Neural cell (in vitro differentiated cells): Measurements from ENCODE around the gene CYB5R3. TPM values are rescaled to one million over a fixed set of nuclear protein-coding genes. Genes with fewer than 3 reads are reported as not detected.
"Not testable (repeated sequence)": the region's sequence is repeated elsewhere in the genome, so short reads cannot be mapped to it uniquely, and the experiment has no call there.

Source experiments
- H2AFZ ChIP-seq: fragments of 200-600, 300-800 bp; sonication (generic), shearing (Covaris generic); 2 replicates; pipeline ENCODE4 v1.6.0; 2014; ENCODE audit warnings: low read depth, mild to moderate bottlenecking, antibody characterized with exemption, low read length, moderate library complexity
- H3F3A ChIP-seq: fragments of 200-600 bp; shearing (Covaris generic); 2 replicates; pipeline ENCODE4 v1.6.1; 2016; ENCODE audit warnings: mild to moderate bottlenecking, moderate library complexity, mixed read lengths, antibody characterized with exemption, low read length; ENCODE audit not compliant: insufficient read depth, poor library complexity, severe bottlenecking
- H3K27ac ChIP-seq: fragments of 200-600, 300-800 bp; sonication (generic), shearing (Covaris generic); 2 replicates; pipeline ENCODE4 v1.5.1; 2014; ENCODE audit warnings: mild to moderate bottlenecking, low read length, moderate library complexity
- H3K27me3 ChIP-seq: fragments of 300-800, 200-600 bp; sonication (generic), shearing (Covaris generic); 2 replicates; pipeline ENCODE4 v1.6.0; 2014; ENCODE audit warnings: mild to moderate bottlenecking, low read depth, low read length, moderate library complexity; ENCODE audit not compliant: insufficient read depth
- H3K36me3 ChIP-seq: fragments of 300-800, 200-600 bp; sonication (generic), shearing (Covaris generic); 2 replicates; pipeline ENCODE4 v1.5.1; 2014; ENCODE audit warnings: mild to moderate bottlenecking, antibody characterized with exemption, low read length, moderate library complexity; ENCODE audit not compliant: insufficient read depth
- H3K4me2 ChIP-seq: fragments of 300-800, 200-600 bp; sonication (generic), shearing (Covaris generic); 2 replicates; pipeline ENCODE4 v1.6.0; 2014; ENCODE audit warnings: mild to moderate bottlenecking, low read length
- H3K4me3 ChIP-seq: fragments of 300-800, 200-600 bp; sonication (generic), shearing (Covaris generic); 2 replicates; pipeline ENCODE4 v1.5.1; 2014; ENCODE audit warnings: mild to moderate bottlenecking, low read length, moderate library complexity
- H3K79me2 ChIP-seq: fragments of 200-600 bp; shearing (Covaris generic); replicated peaks from 2 replicates; pipeline ENCODE4 v1.6.0; 2014; ENCODE audit warnings: mild to moderate bottlenecking, low read length, moderate library complexity; ENCODE audit not compliant: insufficient read depth
- H3K9ac ChIP-seq: fragments of 300-800, 200-600 bp; sonication (generic), shearing (Covaris generic); 2 replicates; pipeline ENCODE4 v1.6.1; 2016; ENCODE audit warnings: mild to moderate bottlenecking, low read length, mixed read lengths
- H3K9me2 ChIP-seq: fragments of 200-600 bp; shearing (Covaris generic); 2 replicates; pipeline ENCODE4 v1.6.1; 2016; ENCODE audit warnings: mild to moderate bottlenecking, low read length, mixed read lengths; ENCODE audit not compliant: insufficient read depth
- H3K9me3 ChIP-seq: fragments of 200-600, 300-800 bp; sonication (generic), shearing (Covaris generic); 2 replicates; pipeline ENCODE4 v1.6.1; 2016; ENCODE audit warnings: mild to moderate bottlenecking, mixed run types, low read length, moderate library complexity, mixed read lengths
- H4K20me1 ChIP-seq: fragments of 200-600 bp; shearing (Covaris generic); 2 replicates; pipeline ENCODE4 v1.6.1; 2016; ENCODE audit warnings: mild to moderate bottlenecking, mixed run types; ENCODE audit not compliant: insufficient read depth
- polyA plus RNA-seq: library from polyadenylated mRNA; depleted of rRNA; stranded (reverse); fragments of >200 nt; gene quantifications from 2 replicates; pipeline ENCODE4 v1.2.3, GENCODE V29; 2014
- small RNA-seq, 3 experiments: library from RNA; depleted of rRNA; stranded (forward); fragments of <200 nt; gene quantifications; one replicate each; pipeline ENCODE3, GENCODE V24; 2012

Gene CYB5R3
- polyA plus RNA-seq, 1 donor from 2014 or later, result 20.2 TPM

- not testable (repeated sequence) for H3K27me3 ChIP-seq, H3K9ac ChIP-seq, H3K27ac ChIP-seq, H4K20me1 ChIP-seq, H3F3A ChIP-seq, H3K9me3 ChIP-seq, H3K4me3 ChIP-seq, H3K4me2 ChIP-seq, H3K9me2 ChIP-seq, H3K79me2 ChIP-seq, H2AFZ ChIP-seq, H3K36me3 ChIP-seq
Measured at GRCh38 chr22:42574468-42574867, 74.7 kb downstream of the CYB5R3 start.

GRCh38 chr22:42574046-42574445 lies 75.1 kb downstream of the CYB5R3 start:
- not testable (repeated sequence) for H3K9me2 ChIP-seq, H4K20me1 ChIP-seq, H3K79me2 ChIP-seq, H3K36me3 ChIP-seq, H3K27me3 ChIP-seq, H3K9me3 ChIP-seq, H3K9ac ChIP-seq, H3F3A ChIP-seq, H3K4me2 ChIP-seq, H3K4me3 ChIP-seq, H2AFZ ChIP-seq, H3K27ac ChIP-seq

DNA sequence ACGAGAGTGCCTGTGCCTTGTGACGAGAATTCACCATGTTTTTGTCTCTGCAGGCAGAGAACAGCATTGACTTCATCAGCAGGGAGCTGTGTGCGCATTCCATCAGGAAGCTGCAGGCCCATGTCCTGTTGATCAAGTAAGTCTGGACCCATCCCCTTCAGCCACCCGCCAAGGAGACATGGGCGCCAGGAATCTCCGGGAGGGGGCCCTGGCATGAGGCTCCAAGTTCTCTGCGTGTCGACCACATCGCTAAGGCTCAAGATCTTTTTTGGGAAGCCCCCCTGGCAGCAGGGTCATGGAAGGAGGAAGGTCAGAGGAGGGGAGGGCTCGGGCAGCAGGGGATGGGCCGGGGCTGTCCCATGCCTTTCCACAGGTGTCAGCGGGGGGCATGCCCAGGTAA lies 78.1 kb downstream of the CYB5R3 start:
- H3K27me3 ChIP-seq, H3K9ac ChIP-seq, H3F3A ChIP-seq, H3K36me3 ChIP-seq, H2AFZ ChIP-seq, H3K9me3 ChIP-seq, H4K20me1 ChIP-seq, H3K4me3 ChIP-seq, H3K27ac ChIP-seq, H3K4me2 ChIP-seq, H3K79me2 ChIP-seq, H3K9me2 ChIP-seq: not testable (repeated sequence)

- not testable (repeated sequence) for H3K9me3 ChIP-seq, H3K4me2 ChIP-seq, H2AFZ ChIP-seq, H3K27ac ChIP-seq, H3K36me3 ChIP-seq, H3K9me2 ChIP-seq, H4K20me1 ChIP-seq, H3K27me3 ChIP-seq, H3F3A ChIP-seq, H3K9ac ChIP-seq, H3K4me3 ChIP-seq, H3K79me2 ChIP-seq
Measured at GRCh38 chr22:42570580-42570979, 78.6 kb downstream of the CYB5R3 start.

- not testable (repeated sequence) for H3K9ac ChIP-seq, H3K27ac ChIP-seq, H3K27me3 ChIP-seq, H3K9me3 ChIP-seq, H3K36me3 ChIP-seq, H3K9me2 ChIP-seq, H3F3A ChIP-seq, H4K20me1 ChIP-seq, H3K4me3 ChIP-seq, H3K79me2 ChIP-seq, H2AFZ ChIP-seq, H3K4me2 ChIP-seq
Measured at GRCh38 chr22:42567950-42568349, 81.2 kb downstream of the CYB5R3 start.

Small RNAs within 50 kb of the gene (small RNA-seq; reads per million reads assigned to genes)
- gene RNU6-513P, result 0 reads per million in 3 experiments

Other genes with a start within 250 kb of the CYB5R3 start
- gene NFAM1, start 217.0 kb downstream of the CYB5R3 start, polyA plus RNA-seq, result 0.05 TPM in 1 of 2 replicates, not detected in the other
- gene RRP7A, start 129.6 kb downstream of the CYB5R3 start, polyA plus RNA-seq, result 27.8 and 32.3 TPM in 2 replicates
- gene SERHL2, start 95.4 kb downstream of the CYB5R3 start, polyA plus RNA-seq, result 0.80 and 0.99 TPM in 2 replicates
- 56.9 and 63.1 TPM in 2 replicates for gene POLDIP3, start 34.5 kb downstream of the CYB5R3 start, polyA plus RNA-seq
- not detected in 2 replicates for gene ATP5MGL, start 8.8 kb downstream of the CYB5R3 start, polyA plus RNA-seq
- not detected in 2 replicates for gene A4GALT, start 71.5 kb upstream of the CYB5R3 start, polyA plus RNA-seq
- gene ARFGAP3, start 207.9 kb upstream of the CYB5R3 start, polyA plus RNA-seq, result 66.9 and 80.7 TPM in 2 replicates